NCI-H146 treated with DMSO at 0.1 percent for 48 hours (cell line): Measurements from ENCODE around the gene ARTN.

Source experiments
- DNase-seq: peaks from one replicate; lab custom pipeline; 2025; ENCODE audit not compliant: unreplicated experiment; lab: John Stamatoyannopoulos, UW

The ARTN gene, protein sequence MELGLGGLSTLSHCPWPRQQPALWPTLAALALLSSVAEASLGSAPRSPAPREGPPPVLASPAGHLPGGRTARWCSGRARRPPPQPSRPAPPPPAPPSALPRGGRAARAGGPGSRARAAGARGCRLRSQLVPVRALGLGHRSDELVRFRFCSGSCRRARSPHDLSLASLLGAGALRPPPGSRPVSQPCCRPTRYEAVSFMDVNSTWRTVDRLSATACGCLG

GRCh38 chr1:43933386-43934100 lies at the start of gene ARTN:
TSS of gene ARTN (plus strand) at chr1:43933801. CDS start at chr1:43935657, 1,856 bp downstream.
- DNase-seq: peak; percentile 26

DNA sequence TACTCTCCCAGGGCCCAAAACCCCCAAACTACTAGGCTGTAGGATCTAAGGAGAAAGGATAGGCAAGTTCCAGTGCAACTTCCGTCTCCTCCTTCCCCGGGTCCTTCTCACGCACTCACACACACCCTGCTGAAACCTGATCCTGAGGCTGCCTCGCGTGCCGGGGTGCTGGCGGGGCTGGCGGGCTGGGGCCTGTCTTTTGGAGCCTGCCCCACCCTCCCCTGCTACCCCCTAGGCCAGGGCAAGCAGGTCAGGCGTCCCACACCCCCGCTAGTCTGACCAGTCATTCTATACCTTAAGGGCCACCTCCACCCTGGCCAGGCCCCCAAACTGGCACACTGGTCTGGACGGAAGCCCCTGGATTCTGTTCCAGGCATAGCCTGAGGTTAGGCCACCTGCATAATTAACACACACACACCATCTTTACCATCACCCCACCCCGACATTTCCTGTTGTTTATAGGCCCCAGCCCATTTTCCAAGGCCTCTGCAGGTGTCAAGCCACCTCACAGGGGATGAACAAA lies 48.3 kb upstream of the ARTN start:
- DNase-seq: peak; percentile 11

- DNase-seq: no peak
Observed at GRCh38 chr1:43887748-43888147, 45.9 kb upstream of the ARTN start.

GRCh38 chr1:43890815-43891214 lies 42.8 kb upstream of the ARTN start:
- DNase-seq: no peak

DNA sequence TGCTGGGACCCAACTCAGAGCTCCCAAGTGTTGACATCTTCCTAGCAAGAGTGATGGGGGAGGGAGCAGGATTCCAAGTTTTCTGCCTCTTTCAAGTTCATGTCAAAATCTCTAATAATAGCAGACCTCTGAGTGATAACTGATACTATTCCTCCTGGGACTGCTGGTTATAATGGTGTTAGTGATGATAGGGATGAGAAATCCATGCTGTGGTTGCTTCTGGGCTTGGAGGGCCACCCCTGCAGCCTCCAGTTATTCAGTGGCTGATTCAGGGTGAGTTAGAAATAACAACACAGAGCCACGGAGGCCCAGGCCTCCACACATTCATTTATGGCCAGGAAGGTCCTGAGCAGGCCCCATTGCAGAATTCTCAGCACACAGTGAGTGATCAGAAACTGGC lies 40.6 kb upstream of the ARTN start:
- DNase-seq: no peak

GRCh38 chr1:43898981-43899380 lies 34.6 kb upstream of the ARTN start:
- DNase-seq: no peak

DNA sequence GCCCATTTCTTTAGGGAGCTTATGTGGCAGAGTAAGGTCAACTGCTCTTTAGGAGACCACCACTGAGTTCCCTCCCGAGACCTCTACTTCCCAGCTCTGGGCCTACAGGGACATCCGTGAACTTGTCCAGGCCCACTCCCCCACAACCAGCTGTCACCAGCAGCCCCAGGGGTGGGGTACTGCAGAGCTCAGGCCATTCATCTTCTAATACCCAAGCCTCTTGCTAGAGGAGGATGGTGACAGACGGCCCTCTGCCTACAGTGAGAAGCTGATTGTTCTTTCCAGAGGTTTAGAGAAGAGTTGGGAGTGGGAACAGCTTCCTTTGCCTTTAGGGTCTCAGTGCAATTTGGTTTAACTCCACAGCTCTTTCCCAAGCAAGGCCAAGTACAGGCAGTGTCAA lies 33.2 kb upstream of the ARTN start:
- no peak for DNase-seq

- no peak for DNase-seq
Observed at GRCh38 chr1:43901196-43901961, 32.2 kb upstream of the ARTN start.

DNA sequence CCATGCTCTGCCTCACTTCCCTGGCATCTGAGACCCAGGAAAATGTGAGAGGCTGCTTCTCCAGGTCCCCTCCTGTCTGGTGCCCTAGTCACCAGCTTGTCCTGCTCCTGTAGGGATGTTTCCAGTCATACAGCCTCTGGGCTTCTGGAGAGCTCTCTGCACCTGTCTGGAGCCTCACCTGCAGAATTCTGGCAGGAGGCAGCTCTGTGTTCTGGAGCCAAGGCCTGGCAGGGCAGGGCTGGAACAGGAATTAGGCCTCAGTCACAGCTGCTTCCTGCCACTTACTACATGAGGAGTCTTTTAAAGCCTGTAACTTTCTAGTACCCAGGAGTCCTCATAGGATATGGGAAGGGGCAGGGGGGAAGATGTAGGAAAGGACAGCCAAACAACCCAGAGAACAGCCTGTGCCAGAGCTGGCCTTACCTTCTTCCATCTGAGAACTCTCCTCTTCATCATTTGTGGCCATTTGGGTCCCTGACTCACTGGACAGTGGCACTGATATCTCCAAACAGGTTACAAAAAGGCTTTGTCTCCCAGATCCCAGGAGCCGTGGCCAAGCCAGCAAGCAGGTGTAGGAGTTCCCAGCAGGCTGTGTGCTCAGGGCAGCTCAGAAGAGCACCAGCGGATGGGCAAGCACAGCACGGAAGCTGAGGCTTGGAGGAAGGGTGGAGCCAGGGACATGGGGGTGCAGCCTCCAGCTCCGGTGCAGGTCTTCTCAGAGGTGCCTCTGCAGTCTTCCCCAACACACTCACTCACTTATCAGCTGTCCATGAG lies 31.4 kb upstream of the ARTN start:
- no peak for DNase-seq

GRCh38 chr1:43904660-43905551 lies 28.7 kb upstream of the ARTN start:
- DNase-seq: no peak

DNA sequence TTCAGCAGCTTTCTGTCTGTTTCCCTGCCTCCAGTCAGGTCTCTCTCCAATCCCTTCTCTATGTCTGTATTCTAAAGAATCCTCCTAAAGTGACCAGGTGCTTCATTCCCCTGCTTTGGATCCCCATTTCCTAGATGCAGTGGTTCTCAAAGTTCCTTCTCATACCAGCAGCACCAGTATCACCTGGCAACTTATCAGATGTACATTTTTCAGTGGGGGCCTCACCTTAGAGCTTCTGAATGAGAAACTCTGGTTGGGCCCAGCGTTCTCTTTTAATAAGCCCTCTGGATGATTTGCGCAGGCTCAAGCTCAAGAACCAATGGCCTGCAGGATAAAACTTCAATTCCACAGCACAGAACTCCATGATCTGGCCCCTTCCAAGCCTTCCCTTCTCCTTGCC lies 25.4 kb upstream of the ARTN start:
- no peak for DNase-seq

- DNase-seq: no peak
Observed at GRCh38 chr1:43908858-43909257, 24.7 kb upstream of the ARTN start.

- no peak for DNase-seq
Observed at GRCh38 chr1:43910343-43910742, 23.3 kb upstream of the ARTN start.

DNA sequence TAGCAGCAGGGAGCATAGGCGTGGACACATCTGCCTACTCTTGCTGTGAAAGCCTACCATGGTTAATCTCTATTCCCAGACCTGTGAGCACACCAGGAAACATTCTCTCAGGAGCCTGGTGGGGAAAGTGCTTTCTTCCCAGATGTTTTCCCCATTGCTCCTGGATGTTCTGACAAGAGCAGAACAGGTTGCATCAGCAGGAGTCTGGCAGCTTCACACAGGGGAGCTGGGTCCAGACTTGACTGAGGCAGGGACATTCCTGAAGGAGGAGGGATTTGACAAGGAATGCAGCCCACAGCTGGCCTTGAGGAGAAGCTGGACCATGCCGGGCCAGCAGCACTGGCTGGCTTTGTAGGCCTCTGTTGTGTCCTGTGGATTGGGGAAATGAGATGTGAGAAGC lies 21.0 kb upstream of the ARTN start:
- DNase-seq: no peak

DNA sequence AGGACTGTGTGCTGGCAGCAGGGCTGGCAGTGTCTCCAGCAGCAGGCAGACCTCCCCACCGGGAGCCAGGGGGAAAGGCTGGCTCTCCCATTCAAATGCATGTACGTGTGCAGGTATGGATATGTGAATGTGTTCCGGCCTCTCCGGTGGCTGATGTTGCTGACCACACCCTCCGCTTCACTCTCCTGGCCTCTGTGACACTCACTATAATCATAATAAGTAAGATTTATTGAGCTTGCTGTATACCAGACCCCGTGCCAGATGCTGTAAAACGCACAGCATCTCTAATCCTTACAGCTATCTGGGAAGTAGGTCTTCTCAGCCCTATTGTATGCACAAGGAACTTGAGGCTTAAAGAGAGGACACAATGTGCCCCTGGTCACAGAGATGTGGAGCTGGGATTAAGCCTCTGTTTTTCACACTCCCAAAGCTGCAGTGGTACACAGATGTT lies 20.5 kb upstream of the ARTN start:
- DNase-seq: no peak

DNA sequence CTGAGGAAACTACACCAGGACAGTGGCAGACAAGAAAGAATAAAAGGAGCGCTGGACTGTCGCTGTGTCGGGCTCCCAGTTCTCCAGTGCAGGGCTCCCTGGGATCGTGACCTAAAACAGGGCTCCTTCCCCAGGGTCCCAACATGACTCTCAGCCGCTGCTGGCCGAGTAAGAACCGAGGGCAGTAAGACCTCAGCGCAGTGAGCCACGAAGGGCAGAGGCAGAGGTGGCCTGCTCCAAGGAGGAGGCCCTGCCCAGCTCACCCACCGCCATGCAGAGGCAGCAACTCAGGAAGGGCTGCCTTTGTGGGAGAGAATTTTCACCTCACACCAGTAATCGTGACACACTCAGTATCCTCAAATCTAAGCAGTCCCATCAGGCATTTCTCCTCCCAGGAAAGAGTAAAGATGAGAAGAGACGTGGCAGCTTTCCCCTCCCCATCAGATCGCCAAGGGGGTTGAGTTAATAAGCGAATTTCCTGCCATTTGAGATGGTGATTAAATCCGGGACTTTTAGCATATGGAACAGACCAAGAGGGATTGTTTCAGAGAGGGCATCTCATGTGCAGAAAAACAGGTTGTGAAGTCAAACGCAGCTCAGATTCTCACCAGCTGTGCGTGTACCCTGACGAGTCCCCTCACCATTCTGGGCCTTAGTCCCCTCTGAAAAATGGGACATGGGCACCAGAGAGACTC lies 19.8 kb upstream of the ARTN start:
- no peak for DNase-seq

GRCh38 chr1:43914576-43915525 lies 18.8 kb upstream of the ARTN start:
- DNase-seq: no peak

DNA sequence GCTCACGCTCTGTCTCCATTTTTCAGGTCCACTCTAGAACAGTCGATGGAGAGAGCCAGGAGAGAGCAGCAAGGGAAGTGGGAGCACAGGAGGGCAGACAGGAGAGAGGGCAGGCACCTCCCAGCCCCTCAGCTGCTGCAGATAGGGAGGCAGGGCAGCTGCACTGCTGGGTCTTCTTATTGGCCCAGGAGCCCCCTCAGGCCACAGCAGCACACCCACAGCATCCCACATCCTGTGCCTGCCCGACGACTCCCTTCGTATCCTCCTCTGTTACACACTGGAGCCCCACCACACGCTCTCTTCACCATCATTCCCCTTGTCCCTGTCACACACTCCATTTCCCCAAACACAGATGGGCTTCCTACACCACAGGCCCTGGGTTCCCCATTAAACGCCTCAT lies 13.7 kb upstream of the ARTN start:
- DNase-seq: no peak
